OCI-M2 (cell line): ENCODE data around the gene KRT17.
"Not testable (repeated sequence)": the region's sequence is repeated elsewhere in the genome, so short reads cannot be mapped to it uniquely, and the experiment has no call there.

ENCODE experiments used
- DNase-seq: peaks from one replicate; lab custom pipeline; 2025; ENCODE audit not compliant: unreplicated experiment; lab: John Stamatoyannopoulos, UW

Gene KRT17

DNA sequence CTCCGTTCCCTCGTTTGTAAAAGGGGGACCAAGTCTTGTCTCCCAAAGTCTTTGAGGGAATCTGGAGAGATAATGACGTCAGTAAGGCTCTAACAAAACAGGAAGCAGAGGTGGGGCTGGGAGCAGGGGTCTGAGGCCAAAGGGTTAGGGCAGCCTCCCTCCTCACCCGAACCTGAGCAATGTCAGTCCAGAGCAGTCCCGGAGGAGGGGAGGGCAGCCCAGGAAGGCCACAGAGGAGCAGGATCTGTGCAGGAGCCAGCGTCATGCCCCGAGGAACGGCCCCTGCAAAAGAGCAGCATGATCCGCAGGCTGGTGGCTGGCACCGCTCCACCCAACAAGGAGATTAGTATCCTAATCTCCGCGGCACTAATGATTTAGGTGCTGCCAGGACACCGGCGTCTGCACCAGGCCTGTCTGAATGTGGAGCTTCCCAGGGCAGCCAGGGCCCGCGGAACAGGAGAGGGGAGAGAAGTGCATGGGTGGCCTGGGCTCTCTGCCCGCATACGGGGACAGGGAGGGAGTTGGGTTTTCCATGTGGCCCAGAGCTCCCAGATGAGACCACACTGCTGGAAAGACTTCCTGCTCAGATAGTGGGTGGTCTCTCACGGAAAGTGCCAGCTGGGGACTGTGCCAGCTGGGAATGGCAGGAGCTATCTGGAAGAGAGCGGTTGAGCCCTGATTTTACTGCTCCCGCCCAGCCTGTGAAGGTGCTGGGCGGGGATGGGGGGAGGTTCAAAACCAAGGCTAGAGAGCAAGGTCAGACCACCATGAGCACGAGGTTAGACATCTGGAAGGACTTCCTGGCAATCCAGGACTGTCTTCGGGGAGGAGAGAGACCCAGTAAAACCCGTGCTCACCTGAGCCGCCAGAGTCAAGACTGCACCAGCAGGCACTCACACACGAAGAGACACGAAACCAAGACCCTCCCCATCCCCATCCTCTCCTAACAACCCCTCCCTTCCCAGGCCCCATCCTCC, 11.0 kb upstream of the KRT17 start:
- DNase-seq: no peak

DNA sequence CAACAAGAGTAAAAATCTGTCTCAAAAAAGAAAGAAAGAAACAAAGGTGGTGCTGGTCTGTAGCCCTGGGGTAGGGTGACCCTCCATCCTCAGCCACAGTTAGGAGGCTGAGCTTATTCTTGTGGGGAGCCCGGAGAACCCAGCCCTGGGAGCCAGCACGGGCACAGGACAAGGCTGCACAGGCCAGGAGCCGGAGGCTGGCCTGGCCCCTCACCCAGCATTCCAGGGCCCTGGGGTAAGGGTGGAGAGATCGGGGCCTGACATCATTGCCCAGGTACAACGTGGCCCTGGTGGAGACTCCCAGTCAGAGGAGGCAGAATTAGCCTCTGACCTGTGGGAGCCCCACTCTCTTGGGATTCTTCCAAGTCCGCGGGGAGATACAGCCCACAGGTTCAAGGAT, 10.3 kb upstream of the KRT17 start:
- no peak for DNase-seq

DNA sequence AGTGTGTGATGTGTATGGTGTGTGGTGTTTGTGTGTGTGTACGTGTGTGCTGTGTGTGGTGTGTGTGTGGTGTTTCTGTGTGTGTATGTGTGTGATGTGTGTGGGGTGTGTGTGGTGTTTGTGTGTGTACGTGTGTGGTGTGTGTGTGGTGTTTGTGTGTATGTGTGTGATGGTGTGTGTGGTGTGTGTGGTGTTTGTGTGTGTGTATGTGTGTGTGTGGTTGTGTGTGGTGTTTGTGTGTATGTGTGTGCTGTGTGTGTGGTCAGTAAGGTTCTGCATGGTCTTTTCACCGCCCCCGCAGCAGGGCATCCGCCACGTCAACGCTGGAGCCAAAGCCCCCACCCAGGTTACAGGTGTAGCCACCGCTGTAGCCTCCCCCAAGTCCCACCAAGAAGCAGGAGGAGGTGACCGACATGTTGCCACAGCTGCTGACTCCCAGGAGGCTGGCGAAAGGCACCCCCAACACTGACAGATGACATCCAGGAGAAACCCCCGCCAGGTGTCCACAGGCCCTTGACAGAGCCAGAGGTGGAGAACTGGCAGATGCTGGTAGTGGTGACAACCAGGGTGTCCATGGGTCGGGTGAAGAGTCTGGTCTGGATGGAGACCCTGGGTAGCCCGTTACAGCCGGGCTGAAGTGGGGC, 9.3 kb upstream of the KRT17 start:
- no peak for DNase-seq

DNA sequence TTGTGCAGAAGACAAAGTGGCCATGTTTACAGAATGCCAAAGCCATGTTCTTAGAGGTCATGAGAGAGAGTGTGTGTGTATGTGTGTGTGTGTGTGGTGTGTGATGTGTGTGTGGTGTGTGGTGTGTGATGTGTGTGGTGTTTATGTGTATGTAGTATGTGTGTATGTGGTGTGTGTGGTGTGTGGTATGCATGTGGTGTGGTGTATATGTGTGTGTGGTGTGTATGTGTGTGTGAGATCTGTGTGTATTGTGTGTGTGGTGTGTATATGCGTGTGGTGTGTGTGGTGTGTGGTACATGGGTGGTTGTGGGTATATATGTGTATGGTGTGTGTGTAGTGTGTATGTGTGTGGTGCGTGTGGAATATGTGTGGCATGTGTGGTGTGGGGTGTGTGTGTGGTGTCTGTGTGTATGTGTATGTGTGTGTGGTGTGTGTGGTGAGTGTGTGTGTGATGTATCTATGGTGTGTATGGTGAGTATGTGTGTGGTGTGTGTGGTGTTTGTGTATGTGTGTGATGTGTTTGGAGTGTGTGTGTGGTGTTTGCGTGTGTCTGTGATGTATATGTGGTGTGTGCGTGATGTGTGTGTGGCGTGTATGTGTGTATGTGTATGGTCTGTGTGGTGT, 8.2 kb upstream of the KRT17 start:
- DNase-seq: no peak

DNA sequence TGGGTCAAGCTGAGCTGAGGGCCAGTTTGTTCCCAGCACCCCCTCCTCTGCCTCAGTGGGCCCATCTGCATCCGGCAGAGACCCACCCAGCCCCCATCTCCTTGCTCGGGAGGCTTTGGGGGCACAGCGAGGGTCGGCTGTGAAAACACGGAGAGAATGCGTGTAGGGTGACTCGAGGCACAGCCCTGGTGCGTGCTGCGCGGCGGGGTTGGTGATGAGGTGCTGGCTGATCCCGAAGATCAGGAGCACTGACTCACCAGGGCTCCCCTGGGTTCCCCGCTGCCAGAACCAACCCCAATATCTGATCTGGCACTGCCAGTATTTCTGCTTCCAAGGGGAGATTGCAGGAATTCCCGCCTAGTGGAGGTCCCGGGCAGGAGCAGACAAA, 7.5 kb upstream of the KRT17 start:
- DNase-seq: no peak

DNA sequence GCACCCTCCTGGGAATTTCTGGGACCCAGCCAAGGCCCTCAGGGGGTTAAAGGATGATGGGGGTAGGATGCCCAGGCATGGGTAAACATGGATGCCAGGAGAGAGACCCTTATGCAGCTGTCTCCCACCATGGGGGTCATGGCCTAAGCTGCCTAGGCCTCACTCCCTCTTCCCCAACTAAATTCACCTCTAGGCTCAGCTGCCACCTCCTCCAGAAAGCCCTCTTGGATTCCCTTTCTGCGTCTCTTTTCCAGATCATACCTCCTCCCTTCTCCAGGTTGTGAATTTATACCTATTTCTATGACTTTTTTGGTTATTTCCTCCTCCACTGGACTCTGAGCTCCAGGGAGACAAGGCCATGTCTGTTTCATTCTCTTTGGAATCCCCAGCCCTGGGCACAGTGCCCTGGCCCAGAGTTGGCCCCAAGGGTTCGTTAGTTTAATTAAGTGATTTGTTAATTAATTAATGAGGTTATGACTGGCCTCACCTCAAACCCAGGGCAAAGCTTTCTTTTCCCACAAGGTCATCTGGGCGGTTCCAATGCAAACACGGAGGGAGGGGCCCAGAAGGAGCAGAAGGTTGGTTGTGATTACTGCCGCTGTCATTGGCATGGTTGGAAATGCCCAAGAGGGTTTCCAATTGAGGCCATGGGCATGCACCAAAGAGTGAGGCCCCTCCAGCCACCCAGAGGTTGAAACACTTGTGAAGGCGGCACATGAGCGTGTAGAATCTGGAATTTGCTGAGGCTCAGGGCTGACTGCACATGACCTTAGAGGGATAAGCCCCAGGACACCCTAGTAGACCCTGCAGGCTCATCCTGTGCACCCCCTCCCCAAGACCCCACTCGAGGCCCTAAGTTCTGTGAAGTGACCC, 6.9 kb upstream of the KRT17 start:
- no peak for DNase-seq

DNA sequence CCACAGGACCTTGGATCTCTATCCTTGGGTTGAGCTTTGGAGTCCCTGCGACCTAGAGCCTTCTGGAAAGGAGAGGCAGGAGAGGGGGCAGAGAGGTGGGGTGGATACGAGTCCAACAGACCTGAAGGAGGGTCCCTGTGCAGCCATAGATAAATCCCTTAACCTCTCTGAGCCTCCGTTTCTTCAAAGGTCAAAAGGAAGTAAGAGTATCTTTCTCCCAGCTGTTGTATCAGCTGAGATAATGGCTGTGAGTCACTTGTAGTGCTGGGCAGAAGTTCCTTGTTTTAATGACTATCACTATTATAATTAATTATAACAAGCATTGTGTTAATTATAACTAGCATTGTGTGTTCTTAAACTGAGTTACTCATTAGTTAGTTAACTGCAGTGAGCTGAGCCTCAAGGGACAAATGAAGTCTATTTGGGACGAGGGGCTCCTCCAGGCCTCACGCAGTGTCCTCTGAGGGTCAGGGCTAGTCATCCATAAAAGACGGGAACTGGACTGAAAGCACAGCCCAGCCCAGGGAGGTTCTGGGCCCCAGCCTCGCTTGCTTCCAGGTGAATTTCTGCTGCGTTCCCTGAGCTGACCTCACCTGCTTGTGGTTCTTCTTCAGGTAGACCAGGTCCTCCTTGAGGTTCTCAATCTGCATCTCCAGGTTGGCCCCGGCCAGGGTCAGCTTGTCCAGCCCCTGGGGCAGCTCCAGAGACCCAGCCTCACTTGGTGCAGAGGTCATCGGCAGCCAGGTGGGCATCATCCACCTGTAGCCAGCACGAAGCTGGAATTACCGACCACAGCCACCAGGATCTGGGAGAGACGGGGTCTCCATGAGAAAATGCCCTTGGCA, 5.7 kb upstream of the KRT17 start:
- DNase-seq: no peak

DNA sequence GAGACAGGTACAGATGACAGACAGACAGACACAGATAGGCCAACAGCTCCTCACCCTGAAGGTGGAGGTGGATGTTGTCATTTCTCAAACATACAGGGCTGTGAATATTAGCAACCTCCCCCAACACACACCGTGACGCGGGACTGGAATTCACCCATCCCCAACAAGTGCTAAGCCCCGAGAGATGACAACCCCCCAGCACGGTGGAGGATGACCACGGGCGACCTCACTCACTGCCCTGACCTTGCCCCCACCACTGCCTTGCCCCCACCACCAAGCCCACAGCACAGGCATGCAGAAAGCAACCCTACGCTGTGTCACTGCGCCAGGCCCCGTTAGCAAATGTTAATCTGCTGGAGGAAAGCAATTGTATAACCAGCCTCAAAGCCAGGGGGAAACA, 4.9 kb upstream of the KRT17 start:
- DNase-seq: no peak

DNA sequence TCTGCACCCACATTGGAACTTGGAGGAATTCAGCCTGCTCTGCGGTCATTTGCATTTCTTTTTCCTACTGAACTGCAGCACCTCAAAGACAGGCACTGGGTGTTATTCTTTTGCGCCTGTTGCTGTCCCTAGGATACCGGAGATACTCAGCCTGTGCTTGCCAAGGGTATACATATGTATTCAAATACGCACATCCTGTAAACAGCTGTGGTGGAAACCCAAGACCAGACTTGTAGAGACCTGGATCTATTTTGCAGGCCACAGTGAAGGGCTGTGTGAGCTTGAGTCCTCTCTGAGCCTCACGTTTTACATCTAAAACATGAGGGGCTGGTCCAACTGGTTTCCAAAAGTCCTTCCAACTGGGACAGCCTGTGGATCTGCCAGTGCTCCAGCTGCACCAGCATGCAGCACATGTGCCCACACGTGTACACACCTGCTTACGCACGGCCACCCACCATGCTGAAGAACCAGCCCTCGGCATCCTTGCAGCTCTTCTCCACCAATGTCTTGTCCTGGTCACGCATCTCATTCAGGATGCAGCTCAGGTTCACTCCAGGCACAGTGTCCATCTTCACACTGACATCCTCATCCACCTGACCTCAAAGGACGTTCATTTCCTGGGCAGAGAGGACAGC, 4.4 kb upstream of the KRT17 start:
- not testable (repeated sequence) for DNase-seq

DNA sequence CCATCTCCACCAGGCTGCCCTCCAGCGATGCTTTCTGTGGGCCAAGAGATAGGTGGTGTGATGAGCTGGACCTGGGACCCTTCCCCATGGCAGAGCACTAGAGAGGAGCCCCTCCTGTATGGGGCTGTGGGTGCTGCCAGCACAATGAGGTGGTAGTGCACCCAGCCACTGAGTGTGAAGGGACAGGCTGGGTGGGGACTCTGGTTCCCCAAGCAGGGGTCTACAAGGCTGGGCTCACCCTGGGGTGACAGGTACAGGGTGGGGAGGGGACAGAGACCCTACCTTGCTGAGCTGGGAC, 3.6 kb upstream of the KRT17 start:
- DNase-seq: not testable (repeated sequence)

DNA sequence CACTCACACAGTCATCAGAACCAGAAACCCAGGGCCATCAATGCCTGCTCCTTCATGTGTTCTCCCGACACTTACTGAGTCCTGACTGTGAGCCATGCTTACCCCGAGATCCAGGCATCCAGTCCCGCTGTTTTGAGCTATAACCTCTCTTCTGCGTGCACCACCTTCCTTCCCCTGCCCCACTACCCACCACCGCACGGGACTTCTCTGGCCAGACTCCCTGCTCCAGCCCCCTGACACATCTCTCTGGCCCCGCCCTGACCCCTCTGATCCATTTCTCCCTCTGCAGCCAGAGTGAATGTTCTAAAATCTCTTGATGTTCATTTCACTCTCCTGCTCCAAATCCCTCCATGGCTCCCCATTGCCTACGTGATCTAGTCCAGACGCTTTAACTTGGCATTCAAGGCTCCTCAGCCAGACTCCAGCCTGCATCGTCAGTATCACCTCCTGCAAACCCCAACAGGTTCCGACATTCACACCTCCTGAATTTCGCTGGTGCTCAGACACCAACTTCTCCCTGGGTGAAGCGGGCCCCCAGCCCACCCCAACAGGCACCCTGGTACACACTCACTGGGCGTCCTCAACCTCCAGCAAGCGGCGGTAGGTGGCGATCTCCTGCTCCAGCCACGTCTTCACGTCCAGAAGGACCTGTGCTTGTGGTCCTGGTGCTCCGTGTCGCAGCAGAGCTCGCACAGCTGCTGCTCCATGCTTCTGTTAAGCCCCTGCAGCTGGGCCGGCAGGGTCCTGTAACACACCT, 3.1 kb upstream of the KRT17 start:
- no peak for DNase-seq

DNA sequence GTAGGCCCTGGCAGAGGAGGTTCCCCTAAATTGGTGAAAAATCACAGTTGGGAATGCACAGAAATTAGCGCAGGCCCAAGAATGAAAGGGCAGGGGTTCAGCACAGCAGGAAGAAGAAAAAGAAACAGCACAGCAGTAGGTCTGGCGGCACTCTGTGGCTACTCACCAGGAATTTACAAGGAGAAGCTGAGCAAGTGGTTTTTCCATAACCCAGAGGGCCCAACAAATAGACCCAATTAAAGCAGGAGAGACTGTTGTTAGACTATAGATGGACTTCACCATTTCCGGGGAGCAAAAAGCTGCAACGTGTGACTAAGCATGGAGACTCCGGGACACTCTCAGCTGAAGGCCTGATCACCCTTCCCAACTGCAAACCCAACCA, 2.5 kb upstream of the KRT17 start:
- not testable (repeated sequence) for DNase-seq

DNA sequence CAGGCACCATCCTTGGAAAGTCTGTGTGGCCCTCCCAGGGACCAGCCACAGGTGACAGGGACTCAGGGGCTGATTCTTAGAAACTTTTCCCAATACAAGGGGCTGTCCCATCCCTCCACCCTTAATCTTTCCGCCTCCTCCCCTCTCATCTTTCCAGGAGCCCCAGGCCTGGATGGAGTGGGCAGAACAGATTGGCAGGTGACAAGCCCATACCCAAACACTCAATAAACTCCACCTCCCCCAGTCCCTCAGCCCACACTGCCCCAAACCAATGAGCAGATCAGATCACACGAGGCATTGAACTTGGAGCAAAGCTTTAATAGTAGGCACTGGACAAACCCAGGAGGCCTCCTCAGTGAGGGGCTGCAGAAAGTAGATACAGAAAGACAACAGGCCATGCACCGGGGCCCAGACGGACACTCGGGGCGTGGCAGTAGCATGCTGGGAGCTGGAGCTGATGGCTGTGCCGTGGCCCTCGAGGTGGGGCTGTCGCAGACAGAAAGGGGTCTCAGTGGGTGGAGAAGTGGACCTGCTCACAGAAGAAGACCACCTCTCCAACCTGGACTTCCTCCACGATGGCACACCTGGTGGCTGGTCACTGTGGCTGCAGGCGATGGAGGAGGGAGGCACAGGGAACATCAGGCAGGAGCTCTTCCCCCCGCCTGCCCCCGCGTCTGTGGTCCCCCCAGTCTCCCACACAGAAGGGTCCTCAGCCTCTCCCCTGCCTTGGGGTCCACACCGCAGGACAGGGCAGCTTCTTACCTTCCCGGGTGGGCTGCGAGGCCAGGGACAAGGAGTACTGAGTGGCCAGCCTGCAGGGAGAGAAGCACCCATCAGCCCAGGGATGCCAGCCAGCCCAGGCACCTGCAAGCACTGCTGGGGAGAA, 1.9 kb upstream of the KRT17 start:
- DNase-seq: not testable (repeated sequence)

DNA sequence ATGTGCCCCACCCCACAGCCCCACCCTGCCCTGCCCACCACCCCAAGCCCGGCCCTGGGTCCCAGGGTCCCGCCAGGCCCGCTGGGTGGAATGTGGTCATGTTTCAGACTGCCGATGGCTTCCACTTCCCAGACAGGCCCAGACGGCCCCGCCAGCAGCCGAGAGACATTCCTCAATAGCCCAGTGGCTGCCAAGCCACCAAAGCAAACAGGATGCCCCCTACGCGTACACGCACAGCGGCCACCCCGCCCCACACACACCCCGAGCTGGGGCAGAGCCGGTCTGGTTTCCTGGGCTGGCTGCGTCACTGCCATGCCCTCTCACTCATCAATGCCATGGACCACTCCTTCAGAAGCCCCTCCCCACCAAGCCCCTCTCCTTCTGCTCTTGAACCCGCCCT, 1.2 kb upstream of the KRT17 start:
- DNase-seq: no peak

DNA sequence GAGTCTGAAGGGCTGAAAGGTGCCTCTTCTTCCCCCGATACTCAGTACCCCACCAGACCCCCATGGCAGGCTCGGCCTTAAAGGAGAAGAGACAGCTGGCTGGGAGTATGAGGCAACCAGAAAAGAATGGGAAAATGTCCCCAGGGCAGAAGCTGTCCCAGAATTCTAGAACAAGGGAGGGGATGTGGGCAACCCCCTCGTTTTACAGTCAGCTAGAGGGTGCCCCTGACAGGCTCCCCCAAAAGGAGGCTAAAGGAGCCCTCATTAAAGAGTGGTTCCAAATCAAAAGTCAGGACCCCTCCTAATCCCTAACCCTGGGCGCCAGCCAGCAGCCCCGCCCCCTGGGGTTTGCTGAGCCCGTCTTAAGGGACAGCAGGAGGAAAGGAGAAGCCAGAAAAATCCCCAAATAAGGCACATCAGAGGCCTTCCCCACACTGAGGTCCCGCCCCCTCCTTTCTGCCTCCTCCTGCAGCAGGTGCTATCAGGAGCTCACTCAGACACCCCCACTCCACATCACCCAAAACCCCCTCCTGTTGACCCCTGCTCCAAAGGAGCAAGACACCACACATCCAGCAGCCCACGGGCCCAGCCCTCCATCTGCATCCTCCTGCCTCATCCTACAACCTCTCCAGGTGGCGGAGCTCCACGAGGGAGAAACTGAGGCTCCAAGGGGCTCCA, 1.1 kb downstream of the KRT17 start:
- not testable (repeated sequence) for DNase-seq

DNA sequence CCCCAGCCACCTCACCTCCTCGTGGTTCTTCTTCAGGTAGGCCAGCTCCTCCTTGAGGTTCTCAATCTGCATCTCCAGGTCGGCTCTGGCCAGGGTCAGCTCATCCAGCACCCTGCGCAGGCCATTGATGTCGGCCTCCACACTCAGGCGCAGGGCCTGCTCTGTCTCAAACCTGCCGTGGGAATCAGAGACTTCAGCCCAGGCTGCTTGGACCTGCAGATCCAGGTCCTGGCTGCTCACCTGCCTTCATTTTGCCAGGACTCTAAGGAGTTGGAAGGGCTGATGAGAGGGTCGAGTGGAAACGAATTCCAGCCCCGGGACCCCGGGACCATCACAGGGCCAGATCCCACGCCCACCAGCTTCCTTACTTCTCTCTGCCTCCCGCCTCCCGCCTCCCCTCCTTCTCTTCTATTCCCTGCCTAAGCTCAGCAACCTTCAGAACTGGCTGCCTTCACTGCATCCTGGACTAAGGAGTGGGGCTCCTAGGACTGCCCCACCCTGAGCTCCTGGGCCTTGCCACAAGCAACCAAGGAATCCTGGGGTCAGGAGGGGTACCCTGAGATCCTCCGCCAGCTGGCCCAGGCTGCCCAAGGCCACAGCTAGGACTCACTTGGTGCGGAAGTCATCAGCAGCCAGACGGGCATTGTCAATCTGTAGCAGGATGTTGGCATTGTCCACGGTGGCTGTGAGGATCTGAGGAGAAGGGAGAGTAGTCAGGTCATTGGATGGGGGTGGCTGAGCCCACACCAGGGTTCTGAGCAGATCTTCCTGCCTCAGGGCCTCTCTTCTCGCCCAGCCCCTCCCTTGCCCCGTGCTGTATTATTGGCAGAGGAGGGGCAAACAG, 1.8 kb downstream of the KRT17 start:
- not testable (repeated sequence) for DNase-seq

DNA sequence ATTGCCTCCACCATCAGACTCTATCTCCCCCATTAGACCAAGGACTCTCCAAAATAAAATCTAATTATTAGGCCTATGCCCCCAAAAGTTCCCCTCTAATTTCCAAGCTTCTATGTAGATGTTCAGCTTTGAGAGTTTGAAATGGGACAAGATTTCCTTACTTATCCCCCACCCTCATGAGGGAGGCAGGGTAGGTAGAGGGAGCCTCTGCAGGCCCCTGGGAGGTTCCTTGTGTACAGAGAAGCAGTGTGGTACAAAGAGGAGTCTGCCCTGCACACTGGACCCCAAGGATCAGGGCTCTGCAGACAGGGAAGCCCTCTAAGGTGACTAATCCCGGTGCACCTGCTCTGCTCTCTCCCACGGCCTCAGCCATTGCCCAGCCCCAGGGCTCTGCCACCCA, 2.5 kb downstream of the KRT17 start:
- DNase-seq: no peak
